HCT116 (cell line): ENCODE results near the gene EDDM13. TPM values are rescaled to one million over a fixed set of nuclear protein-coding genes. Genes with fewer than 3 reads are reported as not detected.

ENCODE experiments used
- ATAC-seq: fragments of 200-7000 bp; cut with Tn5 transposase; 2 replicates; pipeline ENCODE4 v1.9.1; 2020; ENCODE audit warnings: mild to moderate bottlenecking, moderate library complexity
- BruUV-seq: library from RNA; stranded (reverse); fragments of 400-500 nt; replicated peaks from 2 replicates; lab custom pipeline; 2021; lab: Mats Ljungman, UMichigan
- CTCF ChIA-PET: fragments of 300-600 bp; sonication (Branson Sonifier 250); formaldehyde crosslinking; loops from one replicate; lab custom pipeline; 2021; ENCODE audit warnings: antibody characterized with exemption; lab: Charles Lee
- POLR2A ChIA-PET: fragments of 300-600, 350-600 bp; sonication (Branson Sonifier 250); formaldehyde crosslinking; loops from one replicate; lab custom pipeline; 2021; ENCODE audit warnings: antibody characterized with exemption; lab: Charles Lee
- RAD21 ChIA-PET, 2 experiments: fragments of 300-600 bp; sonication (Branson Sonifier 250); formaldehyde crosslinking; loops; one replicate each; lab custom pipeline; 2023; ENCODE audit warnings: low total read pairs in 2 of 2; ENCODE audit not compliant: uncharacterized antibody in 2 of 2, unreplicated experiment in 2 of 2, low non-redundant PET in 1 of 2; lab: Charles Lee
- DNase-seq: peaks from one replicate; pipeline ENCODE4 v3.0.0-alpha.2; 2010; ENCODE audit warnings: low read depth, low spot score
- H2AFZ ChIP-seq: fragments of 200-600 bp; shearing (Covaris generic), sonication (generic); 2 replicates; pipeline ENCODE4 v1.6.1; 2017; ENCODE audit warnings: low read depth, mixed run types, mixed read lengths, antibody characterized with exemption, low read length; ENCODE audit not compliant: poor library complexity, severe bottlenecking
- H3K27ac ChIP-seq: 2 replicates; pipeline ENCODE4 v1.5.1; 2012; ENCODE audit warnings: low read depth, low read length
- H3K27me3 ChIP-seq: fragments of 200-600 bp; sonication (generic); 2 replicates; pipeline ENCODE4 v1.6.1; 2016; ENCODE audit warnings: mixed run types, low read length, mixed read lengths; ENCODE audit not compliant: insufficient read depth
- H3K36me3 ChIP-seq, 2 experiments: fragments of 200-500 bp in 1 of 2; fragments of 200-600 bp in 1 of 2; sonication (Bioruptor generic) in 1 of 2; sonication (generic) in 1 of 2; 2 replicates each; pipeline versions ENCODE4 v1.5.1 to v1.6.1; 2014 to 2016; ENCODE audit warnings: low read length in 2 of 2, inconsistent platforms in 1 of 2, mixed read lengths in 1 of 2, mixed run types in 1 of 2; ENCODE audit not compliant: insufficient read depth in 2 of 2, control insufficient read depth in 1 of 2
- H3K4me1 ChIP-seq, 2 experiments: fragments of 200-600 bp in 1 of 2; sonication (generic) in 1 of 2; 2 replicates each; pipeline versions ENCODE4 v1.5.1 to v1.6.1; 2012 to 2017; ENCODE audit warnings: low read length in 2 of 2, inconsistent platforms in 1 of 2, mild to moderate bottlenecking in 1 of 2, mixed read lengths in 1 of 2, mixed run types in 1 of 2, moderate library complexity in 1 of 2; ENCODE audit not compliant: insufficient read depth in 2 of 2, control insufficient read depth in 1 of 2
- H3K4me2 ChIP-seq: fragments of 200-600 bp; sonication (generic); 2 replicates; pipeline ENCODE4 v1.6.1; 2017; ENCODE audit warnings: mixed run types, low read length, mixed read lengths
- H3K4me3 ChIP-seq, 2 experiments: fragments of 200-600 bp in 1 of 2; sonication (generic) in 1 of 2; replicated peaks in 1 of 2; 2 replicates each; pipeline ENCODE4 v1.5.1; 2011 to 2016; ENCODE audit warnings: low read length in 2 of 2, control low read depth in 1 of 2, low read depth in 1 of 2, mild to moderate bottlenecking in 1 of 2, mixed read lengths in 1 of 2, mixed run types in 1 of 2
- H3K79me2 ChIP-seq: fragments of 200-600 bp; sonication (generic); 2 replicates; pipeline ENCODE4 v1.6.1; 2017; ENCODE audit warnings: mild to moderate bottlenecking, mixed run types, low read length, moderate library complexity, mixed read lengths; ENCODE audit not compliant: insufficient read depth
- H3K9ac ChIP-seq: fragments of 200-600 bp; sonication (generic); 2 replicates; pipeline ENCODE4 v1.6.1; 2016; ENCODE audit warnings: low read length, mixed read lengths
- H3K9me2 ChIP-seq: fragments of 200-600 bp; sonication (generic), shearing (Covaris generic); 2 replicates; pipeline ENCODE4 v1.6.1; 2017; ENCODE audit warnings: mixed run types, mild to moderate bottlenecking, moderate library complexity; ENCODE audit not compliant: insufficient read depth
- H3K9me3 ChIP-seq, 2 experiments: fragments of 200-500 bp in 1 of 2; fragments of 200-600 bp in 1 of 2; sonication (Bioruptor generic) in 1 of 2; sonication (generic) in 1 of 2; 2 replicates each; pipeline ENCODE4 v1.6.1; 2014 to 2017; ENCODE audit warnings: low read length in 2 of 2, mixed read lengths in 2 of 2, inconsistent platforms in 1 of 2, low read depth in 1 of 2, mild to moderate bottlenecking in 1 of 2, mixed run types in 1 of 2, moderate library complexity in 1 of 2; ENCODE audit not compliant: control insufficient read depth in 1 of 2, insufficient read depth in 1 of 2
- H4K20me1 ChIP-seq: fragments of 200-600 bp; sonication (generic), shearing (Covaris generic); 2 replicates; pipeline ENCODE4 v1.6.1; 2017; ENCODE audit warnings: mixed run types, mild to moderate bottlenecking, moderate library complexity; ENCODE audit not compliant: insufficient read depth
- ATF3 ChIP-seq: IDR thresholded peaks from 2 replicates; pipeline ENCODE4 v1.6.1; 2012
- CBX3 ChIP-seq: IDR thresholded peaks from 2 replicates; pipeline ENCODE4 v1.6.1; 2012; ENCODE audit warnings: low read depth
- CEBPB ChIP-seq: IDR thresholded peaks from 2 replicates; pipeline ENCODE4 v1.6.1; 2012; ENCODE audit warnings: low read depth
- CTCF ChIP-seq, 3 experiments: fragments of 200-600 bp in 1 of 3; sonication (generic) in 1 of 3; IDR thresholded peaks in 2 of 3; conservative IDR thresholded peaks in 1 of 3; 2 replicates each; pipeline ENCODE4 v1.5.1; 2012 to 2017; ENCODE audit warnings: low read depth in 2 of 3, low read length in 2 of 3, antibody characterized with exemption in 1 of 3, borderline replicate concordance in 1 of 3, control low read depth in 1 of 3, mild to moderate bottlenecking in 1 of 3, mixed read lengths in 1 of 3, mixed run types in 1 of 3, moderate library complexity in 1 of 3; ENCODE audit not compliant: insufficient read depth in 1 of 3
- EGR1 ChIP-seq: IDR thresholded peaks from 2 replicates; pipeline ENCODE4 v1.6.1; 2012; ENCODE audit warnings: low read depth
- ELF1 ChIP-seq: IDR thresholded peaks from 2 replicates; pipeline ENCODE4 v1.6.1; 2012; ENCODE audit warnings: low read depth, borderline replicate concordance
- EZH2phosphoT487 ChIP-seq: fragments of 200-600 bp; IDR thresholded peaks from 2 replicates; pipeline ENCODE4 v1.6.1; 2018; ENCODE audit warnings: antibody characterized with exemption, borderline replicate concordance
- FOSL1 ChIP-seq: IDR thresholded peaks from 2 replicates; pipeline ENCODE4 v1.6.1; 2012; ENCODE audit warnings: low read depth
- JUND ChIP-seq: IDR thresholded peaks from 2 replicates; pipeline ENCODE4 v1.6.1; 2012
- POLR2A ChIP-seq: IDR thresholded peaks from 2 replicates; pipeline ENCODE4 v1.7.0; 2011; ENCODE audit warnings: borderline replicate concordance; ENCODE audit not compliant: insufficient read depth, insufficient read length; ENCODE audit errors: extremely low read depth
- POLR2AphosphoS5 ChIP-seq: IDR thresholded peaks from 2 replicates; pipeline ENCODE4 v1.6.1; 2011; ENCODE audit warnings: mild to moderate bottlenecking, low read depth, low read length, moderate library complexity
- RAD21 ChIP-seq: IDR thresholded peaks from 2 replicates; pipeline ENCODE4 v1.6.1; 2012; ENCODE audit warnings: low read depth, mild to moderate bottlenecking
- REST ChIP-seq: IDR thresholded peaks from 2 replicates; pipeline ENCODE4 v1.6.1; 2012; ENCODE audit warnings: low read depth
- SIN3A ChIP-seq: IDR thresholded peaks from 2 replicates; pipeline ENCODE4 v1.6.1; 2012; ENCODE audit warnings: low read depth
- SRF ChIP-seq: IDR thresholded peaks from 2 replicates; pipeline ENCODE4 v1.6.1; 2012; ENCODE audit warnings: low read depth
- YY1 ChIP-seq: IDR thresholded peaks from 2 replicates; pipeline ENCODE4 v1.6.1; 2011; ENCODE audit warnings: low read length, low read depth, moderate library complexity, mild to moderate bottlenecking; ENCODE audit not compliant: insufficient replicate concordance; ENCODE audit errors: extremely low read depth
- ZBTB33 ChIP-seq: IDR thresholded peaks from 2 replicates; pipeline ENCODE4 v1.6.1; 2011; ENCODE audit warnings: mild to moderate bottlenecking, low read length, moderate library complexity; ENCODE audit not compliant: insufficient replicate concordance; ENCODE audit errors: extremely low read depth
- ZFX ChIP-seq: fragments of 450-650 bp; IDR thresholded peaks from 2 replicates; pipeline ENCODE4 v1.6.1; 2017
- ZNF274 ChIP-seq: fragments of 200-500 bp; sonication (Bioruptor generic); IDR thresholded peaks from 2 replicates; pipeline ENCODE4 v1.6.1; 2014; ENCODE audit warnings: mild to moderate bottlenecking, low read depth, low read length, inconsistent platforms
- intact Hi-C: fragments of 100-400 bp; cut with micrococcal nuclease; formaldehyde crosslinking; loops from 2 replicates; pipeline ENCODE4 v1.10.0; 2022
- total RNA-seq: library from RNA; stranded (reverse); gene quantifications from one replicate; pipeline ENCODE4 v1.2.1, GENCODE V29; 2021; ENCODE audit not compliant: unreplicated experiment

EDDM13 gene
- total RNA-seq, 1 experiment from 2014 or later: not detected

- ChIA-PET CTCF (interaction anchor here (0.5 to 5.1 kb wide), 38 partner anchors 9 to 1577 kb away, joined by 3 to 229 read pairs (median 5); partner anchors contain the start of genes ZNF444 and ZSCAN5A), RAD21 (interaction anchor here (0.6 to 2.7 kb wide), 8 partner anchors 57 to 187 kb away, joined by 3 to 25 read pairs (median 4); no protein-coding TSS in a partner anchor), POLR2A (interaction anchor here (0.7 to 1.9 kb wide), 7 partner anchors 57 to 419 kb away, joined by 3 to 6 read pairs (median 4); partner anchors contain the start of gene ZSCAN5A)
- ATAC-seq: peak; percentile 96
- Histone ChIP-seq H3K4me2 (0 out of 2 replicates have a peak overlapping the region, but pooled peaks have one; percentile 19), H2AFZ (peak overlapping the region; percentile 88), H3K4me1 (peaks cover 0 to 3% of the 10 kb centered on the region in 2 experiments; a peak in 1 of 4 replicates), H3K4me3 (no peak overlapping the region), H3K79me2 (no peaks in the 10 kb centered on the region), H3K9me2 (no peaks in the 10 kb centered on the region), H3K36me3 (no peaks in the 10 kb centered on the region), H3K9ac (no peak overlapping the region), H4K20me1 (no peaks in the 10 kb centered on the region), H3K9me3 (no peaks in the 10 kb centered on the region), H3K27ac (no peak overlapping the region), H3K27me3 (no peaks in the 10 kb centered on the region)
- BruUV-seq: no TSS peak
- DNase-seq: peak; percentile 70
- intact Hi-C loops: loop anchor here (1.0 to 5.0 kb wide), 4 partner anchors 59 to 186 kb away; partner anchors contain the start of gene ZSCAN5A
- TF ChIP-seq SIN3A (no peak), ZBTB33 (no peak), ZNF274 (no peak), CEBPB (no peak), FOSL1 (no peak), JUND (no peak), POLR2AphosphoS5 (no peak), REST (no peak), ATF3 (no peak), SRF (no peak), EZH2phosphoT487 (no peak), POLR2A (no peak), RAD21 (peak; percentile 60), ZFX (peak; percentile 30; the same call in 1 of the 2 replicates), CBX3 (peak; percentile 37; the same call in 1 of the 2 replicates), EGR1 (no peak), ELF1 (no peak), YY1 (peak; percentile 92), CTCF (IDR thresholded peaks at IDR 0.05 in 2 of 3, conservative IDR thresholded peaks at IDR 0.05 in 1 of 3; ENCODE audit: borderline replicate concordance in 1 of 3, insufficient read depth in 1 of 3, low read depth in 2 of 3, low read length in 2 of 3) (peak; percentile 67 to 99 (median 91); a peak in 5 of 6 replicates)
These were observed 19.7 kb upstream of the EDDM13 start for GRCh38 chr19:56252699-56253422.
